HG03469 (cell line): ENCODE measurements around the gene IL2RG.
A peak's percentile ranks its signal among the peaks of the same experiment; 100 is the strongest.

ENCODE experiments used
- ATAC-seq: cut with Tn5 transposase; IDR thresholded peaks from one replicate; pipeline ENCODE4 v1.9.1; 2021; ENCODE audit warnings: mild to moderate bottlenecking, moderate library complexity, moderate number of reproducible peaks; ENCODE audit not compliant: unreplicated experiment

The IL2RG gene

GRCh38 chrX:71111141-71111843 is at the start of gene IL2RG:
IL2RG (minus strand) TSS chrX:71111577; CDS start chrX:71111539, 38 bp downstream.
- ATAC-seq = peak; percentile 82

GRCh38 chrX:71160475-71160874 is 49.1 kb upstream of the IL2RG start:
- ATAC-seq = no peak

- ATAC-seq = no peak
Measured at GRCh38 chrX:71159335-71159734, 48.0 kb upstream of the IL2RG start.

GRCh38 chrX:71158603-71159002 is 47.2 kb upstream of the IL2RG start:
- ATAC-seq = no peak

GRCh38 chrX:71154641-71155040 is 43.3 kb upstream of the IL2RG start:
- ATAC-seq = no peak

- ATAC-seq = no peak
Measured at GRCh38 chrX:71154196-71154595, 42.8 kb upstream of the IL2RG start.

GRCh38 chrX:71151366-71151765 is 40.0 kb upstream of the IL2RG start:
- no peak for ATAC-seq

GRCh38 chrX:71148278-71148663 is 36.9 kb upstream of the IL2RG start:
- ATAC-seq = no peak

GRCh38 chrX:71147496-71148277 is 36.3 kb upstream of the IL2RG start:
- ATAC-seq = no peak

GRCh38 chrX:71144651-71145050 is 33.3 kb upstream of the IL2RG start, which contains the start of gene NLGN3:
NLGN3 (plus strand) TSS chrX:71144841; CDS start chrX:71147750, 2,909 bp downstream.
- ATAC-seq = no peak

GRCh38 chrX:71143508-71143907 is 32.1 kb upstream of the IL2RG start:
- no peak for ATAC-seq

- no peak for ATAC-seq
Measured at GRCh38 chrX:71140440-71140839, 29.1 kb upstream of the IL2RG start.

- ATAC-seq = no peak
Measured at GRCh38 chrX:71131510-71131909, 20.1 kb upstream of the IL2RG start.

GRCh38 chrX:71128915-71129765 is 17.8 kb upstream of the IL2RG start:
- no peak for ATAC-seq

- no peak for ATAC-seq
Measured at GRCh38 chrX:71128166-71128833, 16.9 kb upstream of the IL2RG start.

- no peak for ATAC-seq
Measured at GRCh38 chrX:71118985-71119535, 7.7 kb upstream of the IL2RG start.

- peak; percentile 92 for ATAC-seq
Measured at GRCh38 chrX:71118032-71118984, 6.9 kb upstream of the IL2RG start, which contains the start of gene MED12. MED12 (plus strand) TSS chrX:71118596; CDS start chrX:71118755, 159 bp downstream.

- no peak for ATAC-seq
Measured at GRCh38 chrX:71117358-71117757, 6.0 kb upstream of the IL2RG start.

- ATAC-seq = no peak
Measured at GRCh38 chrX:71111921-71112431, 599 bp upstream of the IL2RG start.
